ENCODE results near the gene UBE2U.

UBE2U gene, protein sequence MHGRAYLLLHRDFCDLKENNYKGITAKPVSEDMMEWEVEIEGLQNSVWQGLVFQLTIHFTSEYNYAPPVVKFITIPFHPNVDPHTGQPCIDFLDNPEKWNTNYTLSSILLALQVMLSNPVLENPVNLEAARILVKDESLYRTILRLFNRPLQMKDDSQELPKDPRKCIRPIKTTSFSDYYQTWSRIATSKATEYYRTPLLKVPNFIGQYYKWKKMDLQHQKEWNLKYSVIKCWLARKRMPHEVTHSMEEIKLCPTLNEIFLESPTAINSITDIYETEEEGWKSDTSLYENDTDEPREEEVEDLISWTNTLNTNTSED

GRCh38 chr1:64203420-64203819, at the start of gene UBE2U:
TSS of gene UBE2U (plus strand) at chr1:64203623. CDS start at chr1:64204051, 428 bp downstream.
- DNase-seq = no peak

DNA sequence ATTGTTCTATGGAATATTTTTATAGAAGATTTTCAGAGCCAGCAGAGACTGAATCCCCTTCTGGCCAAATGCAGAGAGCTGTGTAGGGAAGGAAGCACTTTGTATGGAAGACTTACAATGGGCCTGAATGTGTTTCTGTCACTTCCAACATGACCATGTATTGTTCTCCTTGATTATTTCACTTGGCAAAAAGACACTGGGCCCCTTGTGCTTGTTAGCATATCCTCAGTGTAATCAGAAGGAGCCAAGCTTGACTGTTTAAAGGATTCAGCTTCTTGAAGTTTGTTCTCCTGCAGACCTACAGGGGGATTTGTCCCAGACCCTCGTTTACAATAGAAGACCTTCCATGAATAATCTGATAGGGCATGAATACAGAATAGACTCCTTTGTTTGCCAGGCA, 48.1 kb upstream of the UBE2U start:
- no peak for DNase-seq

DNA sequence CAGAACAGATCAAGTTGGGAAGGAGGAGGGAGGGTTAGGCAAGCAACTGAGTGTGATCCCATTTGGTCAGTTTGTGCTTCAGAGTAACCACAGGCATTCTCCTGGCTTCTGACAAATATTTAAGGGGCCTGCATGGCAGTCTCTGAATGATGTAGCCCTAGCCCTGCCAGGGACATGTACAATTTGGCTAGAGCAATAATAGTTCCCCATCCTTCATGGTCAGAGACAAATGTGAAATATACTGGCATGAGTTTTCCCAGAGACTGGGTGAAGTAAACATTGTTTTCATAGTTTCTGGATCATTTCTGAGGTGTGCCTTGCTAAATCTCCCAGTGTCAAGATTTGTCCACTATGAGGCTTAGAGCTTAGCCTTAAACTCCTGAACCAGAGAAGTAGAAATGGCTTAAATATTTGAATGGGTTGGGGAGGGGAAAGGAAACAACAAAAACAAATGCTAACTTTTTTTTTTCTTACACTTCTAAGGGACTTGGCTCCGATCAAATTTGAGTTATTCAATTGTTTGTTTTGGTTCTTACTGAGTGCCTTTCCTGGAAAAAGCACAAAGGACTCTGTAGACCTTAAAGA, 42.0 kb upstream of the UBE2U start:
- DNase-seq = peak; percentile 75

GRCh38 chr1:64162151-64162550, 41.3 kb upstream of the UBE2U start:
- no peak for DNase-seq

GRCh38 chr1:64162804-64163203, 40.6 kb upstream of the UBE2U start:
- no peak for DNase-seq

DNA sequence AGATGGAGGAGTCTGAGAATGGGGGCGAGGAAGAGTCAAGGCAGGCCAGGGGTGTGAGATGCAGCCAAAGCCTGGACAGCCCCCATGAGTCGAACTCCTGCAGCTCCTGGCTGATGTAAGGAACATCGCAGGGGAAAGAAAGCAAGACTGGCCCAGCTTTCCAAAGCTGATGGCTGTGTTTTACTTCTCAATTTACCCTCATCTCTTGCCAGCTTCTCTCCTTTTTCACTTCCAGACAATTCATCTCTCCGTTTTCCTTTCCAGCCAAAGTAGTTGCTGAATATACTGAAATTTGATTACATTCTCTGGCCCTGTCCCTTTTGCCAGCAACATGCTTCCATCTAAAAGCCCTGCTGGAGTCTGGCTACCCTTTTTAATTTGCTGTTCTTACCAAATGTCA, 40.0 kb upstream of the UBE2U start:
- no peak for DNase-seq

DNA sequence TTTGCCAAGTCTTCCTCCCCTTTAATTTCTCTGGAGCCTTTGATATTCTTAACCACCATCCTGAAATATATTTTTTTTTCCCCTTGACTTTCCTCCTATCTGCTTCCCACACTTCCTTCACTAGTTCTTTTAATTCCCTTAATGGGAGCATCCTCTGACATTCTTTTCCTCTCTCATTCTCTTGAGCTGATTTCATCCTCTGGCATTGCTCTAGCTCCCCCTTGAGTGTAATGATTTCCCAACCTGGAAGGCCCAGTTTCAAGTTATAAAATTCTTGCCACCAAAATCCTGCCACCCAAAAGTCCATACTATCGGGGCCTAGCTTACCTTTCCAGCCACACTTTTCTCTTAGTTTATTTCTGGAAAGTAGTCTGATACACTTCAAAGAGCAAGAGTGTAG, 39.5 kb upstream of the UBE2U start:
- peak; percentile 60 for DNase-seq

- DNase-seq = no peak
These were observed 36.8 kb upstream of the UBE2U start for GRCh38 chr1:64166629-64167028.

GRCh38 chr1:64167176-64167575, 36.2 kb upstream of the UBE2U start:
- DNase-seq = peak; percentile 71

DNA sequence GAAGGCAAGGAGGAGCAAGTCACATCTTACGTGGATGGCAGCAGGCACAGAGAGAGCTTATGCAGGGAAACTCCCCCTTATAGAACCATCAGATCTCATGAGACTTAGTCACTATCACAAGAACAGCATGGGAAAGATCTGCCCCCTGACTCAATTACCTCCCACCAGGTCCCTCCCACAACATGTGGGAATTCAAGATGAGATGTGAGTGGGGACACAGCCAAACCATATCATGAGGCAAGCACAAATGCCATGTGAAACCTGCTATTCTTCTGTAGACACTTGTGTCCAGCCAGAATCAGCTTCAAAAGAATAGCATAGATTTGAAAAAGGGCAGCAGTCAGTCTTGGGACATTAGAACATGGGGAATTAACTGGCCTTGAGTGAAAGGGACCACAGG, 32.2 kb upstream of the UBE2U start:
- no peak for DNase-seq

- DNase-seq = peak; percentile 47
These were observed 31.6 kb upstream of the UBE2U start for GRCh38 chr1:64171797-64172281.

DNA sequence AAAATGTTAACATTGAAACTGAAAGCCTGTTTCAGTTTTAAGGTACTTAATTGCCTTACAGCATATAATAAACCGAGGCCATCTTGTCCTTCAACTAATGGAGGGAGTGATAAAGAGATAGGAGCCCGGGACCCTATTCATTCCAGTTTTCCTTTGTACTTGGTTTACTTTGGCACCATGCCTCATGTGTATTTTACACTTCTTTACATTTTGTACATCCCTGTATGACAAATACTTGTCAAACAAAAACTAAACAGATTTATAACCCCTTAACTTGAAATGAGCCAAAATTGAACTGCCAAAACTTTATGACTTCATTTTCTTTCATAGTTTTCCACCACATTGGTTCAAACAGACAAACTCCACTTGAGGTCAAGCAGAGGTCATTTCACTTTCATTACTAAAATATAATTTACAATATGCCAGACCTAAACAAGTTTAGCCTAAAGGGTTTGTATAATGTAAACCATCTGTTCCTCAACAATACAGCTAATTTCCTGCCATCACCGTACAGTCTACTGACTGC, 30.9 kb upstream of the UBE2U start:
- DNase-seq = peak; percentile 74

- no peak for DNase-seq
These were observed 30.0 kb upstream of the UBE2U start for GRCh38 chr1:64173336-64173940.

- DNase-seq = no peak
These were observed 27.8 kb upstream of the UBE2U start for GRCh38 chr1:64175639-64176038.

DNA sequence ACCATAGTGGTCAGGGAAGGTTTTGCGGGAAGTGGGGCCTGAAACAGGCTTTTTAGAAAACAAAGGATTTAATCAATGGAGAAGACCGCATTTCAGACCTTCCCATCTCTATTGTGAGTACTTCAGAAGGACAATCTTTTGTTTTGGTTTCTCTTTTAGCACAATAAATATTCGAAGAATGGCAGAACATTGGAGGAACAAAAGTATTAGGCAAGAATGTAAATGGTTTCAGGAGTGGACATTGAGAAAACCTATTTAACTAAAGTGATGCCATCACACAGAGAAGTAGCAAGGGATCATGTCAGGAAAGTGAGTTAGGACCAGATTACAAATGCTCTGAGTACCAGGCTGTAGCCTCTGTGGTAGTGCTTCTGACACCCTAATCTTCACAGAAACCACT, 26.8 kb upstream of the UBE2U start:
- DNase-seq = no peak

DNA sequence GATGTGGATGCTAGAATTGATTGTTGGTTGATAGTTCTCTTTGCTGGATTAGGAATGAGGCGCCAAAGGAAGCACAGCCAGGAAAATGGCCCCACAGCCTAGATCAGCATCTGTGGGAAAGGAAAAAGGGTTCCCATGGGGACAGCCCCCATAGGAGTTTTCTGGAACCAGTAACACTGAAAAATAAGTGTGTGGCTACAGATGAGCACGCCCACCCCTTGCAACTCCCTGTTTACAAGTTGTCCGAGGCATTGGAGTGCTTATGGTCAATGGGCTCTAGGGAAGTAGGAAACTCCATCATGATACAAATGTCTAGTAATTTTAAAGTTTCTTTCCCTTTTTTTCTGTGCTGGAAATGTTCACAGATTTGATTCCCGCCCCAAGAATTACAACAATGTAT, 23.8 kb upstream of the UBE2U start:
- DNase-seq = no peak

DNA sequence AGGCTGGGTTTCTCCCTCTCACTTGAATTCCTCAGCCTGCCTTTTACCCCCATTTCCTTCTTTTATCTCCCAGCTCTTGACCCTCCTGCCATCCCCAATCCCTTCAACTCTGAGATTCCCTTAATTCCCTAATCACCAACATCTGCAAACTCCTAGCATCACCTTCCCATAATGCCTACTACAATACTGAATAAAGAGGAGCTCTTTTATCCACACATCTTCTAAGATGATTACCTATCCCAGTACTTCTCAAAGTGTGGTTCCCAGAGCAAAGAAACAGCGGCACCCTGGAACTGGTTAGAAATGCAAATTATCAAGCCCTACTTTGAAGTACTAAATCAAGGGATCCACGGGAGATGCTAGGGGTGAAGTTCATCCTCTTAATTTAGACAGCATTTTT, 21.2 kb upstream of the UBE2U start:
- no peak for DNase-seq

DNA sequence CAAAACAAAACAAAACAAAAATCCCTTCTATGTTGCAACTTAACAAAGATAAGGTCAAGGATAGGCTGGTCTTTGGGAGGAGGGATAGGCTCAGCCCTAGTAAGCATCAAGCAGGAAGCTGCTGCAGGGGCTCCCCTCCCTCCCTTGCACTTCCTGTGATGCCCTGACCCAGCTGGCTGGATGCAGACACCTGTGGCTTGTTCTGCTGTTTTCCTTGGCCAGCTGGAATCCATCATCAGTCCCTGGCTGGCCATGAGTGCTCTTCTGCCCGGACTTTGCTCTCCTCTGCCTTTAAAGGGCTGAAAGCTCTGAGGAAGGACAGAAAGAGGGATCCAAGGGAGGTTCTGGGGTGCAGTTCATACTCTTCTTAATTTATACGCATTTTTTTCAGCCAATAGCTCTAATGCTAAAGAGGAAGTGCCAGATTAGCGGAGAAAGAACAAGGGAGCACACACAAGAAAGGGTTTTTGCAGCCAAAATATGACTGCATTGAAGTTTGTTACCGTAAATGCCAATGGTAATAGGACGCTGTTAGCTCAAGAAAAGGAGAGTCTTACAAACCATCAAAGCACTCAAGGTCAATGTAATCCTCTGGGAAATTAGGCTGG, 19.9 kb upstream of the UBE2U start:
- DNase-seq = peak; percentile 64

GRCh38 chr1:64184003-64184440, 19.4 kb upstream of the UBE2U start:
- DNase-seq = no peak

GRCh38 chr1:64186138-64186897, 17.1 kb upstream of the UBE2U start:
- no peak for DNase-seq

DNA sequence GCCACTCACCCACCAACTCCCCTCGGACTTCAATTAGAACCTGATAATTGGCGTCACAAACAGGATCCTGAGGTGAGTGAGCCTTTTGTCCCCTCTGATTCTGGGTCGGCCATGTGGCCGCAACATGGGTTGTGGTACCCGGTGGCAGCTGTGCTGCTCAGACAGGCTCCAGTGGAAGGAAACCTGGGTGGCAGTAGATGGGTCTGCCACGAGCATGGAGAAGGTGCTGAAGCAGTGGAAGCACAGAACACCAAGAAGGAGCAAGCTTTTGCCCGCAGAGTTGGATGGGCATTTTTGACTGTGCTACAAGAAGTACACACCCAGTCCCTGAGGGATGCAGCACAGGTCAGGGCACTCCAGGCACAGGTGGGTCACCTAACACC, 16.5 kb upstream of the UBE2U start:
- no peak for DNase-seq

- DNase-seq = no peak
These were observed 15.8 kb upstream of the UBE2U start for GRCh38 chr1:64187646-64188045.

GRCh38 chr1:64192290-64192689, 11.1 kb upstream of the UBE2U start:
- DNase-seq = no peak

Measured in fibroblast of upper back skin (primary cell).